HL-60 (cell line): ENCODE results near the gene CD226.
A peak's percentile ranks its signal among the peaks of the same experiment; 100 is the strongest.

Experiments used
- DNase-seq, 2 experiments: peaks; one replicate each; pipeline ENCODE4 v3.0.0-alpha.2; 2010 to 2020; ENCODE audit warnings: low read depth in 1 of 2, low spot score in 1 of 2
- H3K27ac ChIP-seq: fragments of 250-450 bp; sonication (Bioruptor Pico); replicated peaks from 2 replicates; pipeline ENCODE4 v1.5.1; 2020; ENCODE audit warnings: mild to moderate bottlenecking, moderate library complexity
- H3K27me3 ChIP-seq: fragments of 250-450 bp; sonication (Bioruptor Pico); 2 replicates; pipeline ENCODE4 v1.5.1; 2021; ENCODE audit warnings: mild to moderate bottlenecking, moderate library complexity; ENCODE audit not compliant: insufficient read depth, poor library complexity, severe bottlenecking
- H3K4me3 ChIP-seq: replicated peaks from 2 replicates; pipeline ENCODE4 v1.5.1; 2011; ENCODE audit warnings: mild to moderate bottlenecking, control low read depth, low read length; ENCODE audit not compliant: insufficient read depth
- GABPA ChIP-seq: IDR thresholded peaks from 2 replicates; pipeline ENCODE4 v1.6.1; 2012; ENCODE audit warnings: low read depth
- POLR2AphosphoS5 ChIP-seq: IDR thresholded peaks from 2 replicates; pipeline ENCODE4 v1.6.1; 2012; ENCODE audit warnings: low read depth
- SPI1 ChIP-seq: IDR thresholded peaks from 2 replicates; pipeline ENCODE4 v1.6.1; 2012; ENCODE audit warnings: low read depth, mild to moderate bottlenecking, borderline replicate concordance
- TF ChIP-seq, protein P1 (sequence below): IDR thresholded peaks from one replicate; pipeline ENCODE4 v1.5.1; 2011; ENCODE audit warnings: low read length, control low read depth, inconsistent platforms; ENCODE audit not compliant: insufficient read depth
- TF ChIP-seq, protein P2 (sequence below): IDR thresholded peaks from 2 replicates; pipeline ENCODE4 v1.6.1; 2012; ENCODE audit warnings: low read depth; ENCODE audit not compliant: insufficient replicate concordance

CD226 gene

DNA sequence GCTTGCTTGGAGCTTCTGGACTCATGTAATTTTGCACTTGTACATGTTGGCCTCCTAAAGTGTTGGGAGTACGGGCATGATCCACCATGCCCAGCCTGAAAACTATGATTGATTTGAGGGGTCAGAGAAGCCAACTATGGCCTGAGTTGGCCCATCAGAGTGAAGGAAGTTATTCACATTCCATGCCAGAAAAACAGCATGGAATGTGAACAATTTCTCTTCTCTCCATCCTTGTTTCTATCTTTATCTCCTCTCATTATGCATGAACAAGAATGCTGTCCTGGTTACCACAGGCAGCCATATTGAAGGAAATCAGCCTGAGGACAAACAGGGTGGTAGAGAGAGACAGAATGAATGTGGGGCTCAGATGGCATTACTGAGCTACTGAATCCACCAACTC, 3.5 kb upstream of the CD226 start:
- H3K27ac ChIP-seq, result no peak overlapping the region
- TF ChIP-seq POLR2AphosphoS5 (no peak), GABPA (no peak), SPI1 (no peak)
- TF ChIP-seq, protein P1, sequence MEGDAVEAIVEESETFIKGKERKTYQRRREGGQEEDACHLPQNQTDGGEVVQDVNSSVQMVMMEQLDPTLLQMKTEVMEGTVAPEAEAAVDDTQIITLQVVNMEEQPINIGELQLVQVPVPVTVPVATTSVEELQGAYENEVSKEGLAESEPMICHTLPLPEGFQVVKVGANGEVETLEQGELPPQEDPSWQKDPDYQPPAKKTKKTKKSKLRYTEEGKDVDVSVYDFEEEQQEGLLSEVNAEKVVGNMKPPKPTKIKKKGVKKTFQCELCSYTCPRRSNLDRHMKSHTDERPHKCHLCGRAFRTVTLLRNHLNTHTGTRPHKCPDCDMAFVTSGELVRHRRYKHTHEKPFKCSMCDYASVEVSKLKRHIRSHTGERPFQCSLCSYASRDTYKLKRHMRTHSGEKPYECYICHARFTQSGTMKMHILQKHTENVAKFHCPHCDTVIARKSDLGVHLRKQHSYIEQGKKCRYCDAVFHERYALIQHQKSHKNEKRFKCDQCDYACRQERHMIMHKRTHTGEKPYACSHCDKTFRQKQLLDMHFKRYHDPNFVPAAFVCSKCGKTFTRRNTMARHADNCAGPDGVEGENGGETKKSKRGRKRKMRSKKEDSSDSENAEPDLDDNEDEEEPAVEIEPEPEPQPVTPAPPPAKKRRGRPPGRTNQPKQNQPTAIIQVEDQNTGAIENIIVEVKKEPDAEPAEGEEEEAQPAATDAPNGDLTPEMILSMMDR, result no peak
- TF ChIP-seq, protein P2, sequence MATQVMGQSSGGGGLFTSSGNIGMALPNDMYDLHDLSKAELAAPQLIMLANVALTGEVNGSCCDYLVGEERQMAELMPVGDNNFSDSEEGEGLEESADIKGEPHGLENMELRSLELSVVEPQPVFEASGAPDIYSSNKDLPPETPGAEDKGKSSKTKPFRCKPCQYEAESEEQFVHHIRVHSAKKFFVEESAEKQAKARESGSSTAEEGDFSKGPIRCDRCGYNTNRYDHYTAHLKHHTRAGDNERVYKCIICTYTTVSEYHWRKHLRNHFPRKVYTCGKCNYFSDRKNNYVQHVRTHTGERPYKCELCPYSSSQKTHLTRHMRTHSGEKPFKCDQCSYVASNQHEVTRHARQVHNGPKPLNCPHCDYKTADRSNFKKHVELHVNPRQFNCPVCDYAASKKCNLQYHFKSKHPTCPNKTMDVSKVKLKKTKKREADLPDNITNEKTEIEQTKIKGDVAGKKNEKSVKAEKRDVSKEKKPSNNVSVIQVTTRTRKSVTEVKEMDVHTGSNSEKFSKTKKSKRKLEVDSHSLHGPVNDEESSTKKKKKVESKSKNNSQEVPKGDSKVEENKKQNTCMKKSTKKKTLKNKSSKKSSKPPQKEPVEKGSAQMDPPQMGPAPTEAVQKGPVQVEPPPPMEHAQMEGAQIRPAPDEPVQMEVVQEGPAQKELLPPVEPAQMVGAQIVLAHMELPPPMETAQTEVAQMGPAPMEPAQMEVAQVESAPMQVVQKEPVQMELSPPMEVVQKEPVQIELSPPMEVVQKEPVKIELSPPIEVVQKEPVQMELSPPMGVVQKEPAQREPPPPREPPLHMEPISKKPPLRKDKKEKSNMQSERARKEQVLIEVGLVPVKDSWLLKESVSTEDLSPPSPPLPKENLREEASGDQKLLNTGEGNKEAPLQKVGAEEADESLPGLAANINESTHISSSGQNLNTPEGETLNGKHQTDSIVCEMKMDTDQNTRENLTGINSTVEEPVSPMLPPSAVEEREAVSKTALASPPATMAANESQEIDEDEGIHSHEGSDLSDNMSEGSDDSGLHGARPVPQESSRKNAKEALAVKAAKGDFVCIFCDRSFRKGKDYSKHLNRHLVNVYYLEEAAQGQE, result no peak
- no peak overlapping the region for H3K4me3 ChIP-seq
- no peaks in the 10 kb centered on the region for H3K27me3 ChIP-seq
- DNase-seq, result no peak

DNA sequence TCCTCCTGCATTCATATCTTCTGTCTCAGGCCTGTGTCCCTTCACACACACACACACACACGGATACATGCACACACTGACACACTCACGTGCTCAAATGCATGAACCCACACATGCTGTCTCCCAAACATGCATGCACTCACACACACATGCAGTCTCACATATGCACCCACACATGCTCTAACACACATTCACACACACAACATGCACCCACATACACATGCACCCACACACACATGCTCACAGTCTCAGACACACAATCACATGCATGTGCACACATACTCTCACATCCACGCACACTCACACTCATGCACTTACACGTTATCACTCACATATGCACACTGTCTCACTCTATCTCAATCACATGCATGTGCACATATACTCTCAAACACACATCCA, 1.9 kb upstream of the CD226 start:
- TF ChIP-seq POLR2AphosphoS5, result no peak
- TF ChIP-seq, protein P1, result no peak
- no peak for TF ChIP-seq GABPA
- TF ChIP-seq, protein P2, result no peak
- no peak for TF ChIP-seq SPI1
- Histone ChIP-seq H3K27me3 (no peaks in the 10 kb centered on the region), H3K27ac (no peak overlapping the region), H3K4me3 (no peak overlapping the region)
- no peak for DNase-seq

DNA sequence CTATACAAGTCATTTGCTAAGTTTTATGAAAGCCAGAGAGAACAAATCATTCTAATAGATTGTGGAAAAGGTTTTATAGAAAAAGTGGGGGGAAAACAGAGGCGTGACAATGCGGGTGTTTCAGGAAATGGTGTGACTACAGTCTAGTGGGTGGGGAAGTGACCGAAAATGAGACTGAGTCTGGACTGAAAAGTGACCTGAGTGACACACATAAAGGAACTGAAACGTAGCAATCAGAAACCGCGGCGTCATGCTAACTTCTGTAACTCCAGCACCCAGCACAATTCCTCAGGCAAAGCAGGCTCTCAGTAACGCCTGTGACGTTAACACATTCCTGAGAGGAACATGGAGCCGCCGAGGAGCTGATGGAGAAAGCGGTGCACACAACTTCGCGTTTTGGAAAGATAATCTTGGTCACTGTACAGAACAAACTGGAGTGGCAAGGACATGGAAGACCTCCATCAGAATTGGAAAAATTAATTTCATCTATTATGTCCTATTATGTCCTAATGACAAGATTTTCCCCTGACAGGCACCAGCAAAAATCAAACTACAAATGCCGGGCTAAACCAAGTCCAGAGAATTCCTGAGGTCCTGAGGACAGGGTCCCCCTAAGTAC, 1.4 kb upstream of the CD226 start:
- TF ChIP-seq, protein P1, result no peak
- TF ChIP-seq POLR2AphosphoS5 (no peak), SPI1 (peak; percentile 62; the same call in 1 of the 2 replicates), GABPA (no peak)
- TF ChIP-seq, protein P2, result no peak
- Histone ChIP-seq H3K4me3 (no peak overlapping the region), H3K27me3 (no peaks in the 10 kb centered on the region), H3K27ac (no peak overlapping the region)
- DNase-seq, result peak; percentile 56 to 58
